OCI-LY7 (cell line): ENCODE data around the gene ALAS2. TPM values are rescaled to one million over a fixed set of nuclear protein-coding genes. Genes with fewer than 3 reads are reported as not detected.

Experiments used
- BruUV-seq: library from RNA; stranded (reverse); fragments of 400-500 nt; replicated peaks from 2 replicates; lab custom pipeline; 2021; lab: Mats Ljungman, UMichigan
- CTCF ChIA-PET: fragments of 300-600 bp; sonication (Branson Sonifier 250); formaldehyde crosslinking; loops from one replicate; lab custom pipeline; 2022; ENCODE audit warnings: antibody characterized with exemption; ENCODE audit not compliant: unreplicated experiment; lab: Charles Lee
- POLR2A ChIA-PET: fragments of 300-600 bp; sonication (Branson Sonifier 250); formaldehyde crosslinking; loops from one replicate; lab custom pipeline; 2022; ENCODE audit warnings: antibody characterized with exemption; lab: Charles Lee
- DNase-seq: peaks from one replicate; pipeline ENCODE4 v3.0.0-alpha.2; 2015; ENCODE audit warnings: low spot score
- H2AFZ ChIP-seq: fragments of 200-600 bp; sonication (generic), shearing (Covaris generic); 2 replicates; pipeline ENCODE4 v1.6.1; 2014; ENCODE audit warnings: mild to moderate bottlenecking, antibody characterized with exemption, low read length, moderate library complexity
- H3K27ac ChIP-seq: fragments of 200-600 bp; sonication (generic); 2 replicates; pipeline ENCODE4 v1.5.1; 2014; ENCODE audit warnings: mixed run types, low read depth, mild to moderate bottlenecking, moderate library complexity, low read length, inconsistent platforms; ENCODE audit not compliant: poor library complexity, severe bottlenecking
- H3K36me3 ChIP-seq: fragments of 200-600 bp; sonication (generic); 2 replicates; pipeline ENCODE4 v1.6.1; 2014; ENCODE audit warnings: mild to moderate bottlenecking, antibody characterized with exemption, low read length, moderate library complexity, mixed read lengths; ENCODE audit not compliant: insufficient read depth
- H3K4me1 ChIP-seq: fragments of 200-600 bp; sonication (generic); 2 replicates; pipeline ENCODE4 v1.5.1; 2014; ENCODE audit warnings: mild to moderate bottlenecking, low read length; ENCODE audit not compliant: insufficient read depth, poor library complexity, severe bottlenecking
- H3K4me2 ChIP-seq: fragments of 200-600 bp; sonication (generic); 2 replicates; pipeline ENCODE4 v1.6.1; 2014; ENCODE audit warnings: mild to moderate bottlenecking, low read length
- H3K4me3 ChIP-seq: fragments of 200-600 bp; sonication (generic); 2 replicates; pipeline ENCODE4 v1.5.1; 2014; ENCODE audit warnings: mild to moderate bottlenecking, low read depth, low read length; ENCODE audit not compliant: poor library complexity, severe bottlenecking
- H3K79me2 ChIP-seq: fragments of 200-600 bp; sonication (generic); 2 replicates; pipeline ENCODE4 v1.6.1; 2016; ENCODE audit warnings: low read depth, mild to moderate bottlenecking, low read length, moderate library complexity, mixed read lengths; ENCODE audit not compliant: insufficient read depth
- H3K9me2 ChIP-seq: fragments of 200-600 bp; sonication (generic); 2 replicates; pipeline ENCODE4 v1.6.1; 2016; ENCODE audit warnings: mild to moderate bottlenecking, low read length, mixed read lengths; ENCODE audit not compliant: insufficient read depth
- H3K9me3 ChIP-seq: fragments of 200-600 bp; sonication (generic); 2 replicates; pipeline ENCODE4 v1.6.1; 2014; ENCODE audit warnings: mild to moderate bottlenecking, mixed run types, low read length, mixed read lengths
- H4K20me1 ChIP-seq: fragments of 200-600 bp; sonication (generic); 2 replicates; pipeline ENCODE4 v1.6.1; 2014; ENCODE audit warnings: mild to moderate bottlenecking, antibody characterized with exemption, low read length, moderate library complexity, mixed read lengths; ENCODE audit not compliant: insufficient read depth
- EZH2phosphoT487 ChIP-seq: fragments of 200-600 bp; sonication (generic); IDR thresholded peaks from 2 replicates; pipeline ENCODE4 v1.6.1; 2018; ENCODE audit warnings: low read depth, borderline replicate concordance, mild to moderate bottlenecking, mixed run types, antibody characterized with exemption, low read length, moderate library complexity, mixed read lengths
- intact Hi-C: fragments of 100-400 bp; cut with micrococcal nuclease; formaldehyde crosslinking; loops from one replicate; pipeline ENCODE4 v1.10.0; 2022; ENCODE audit not compliant: unreplicated experiment
- total RNA-seq, 2 experiments: library from RNA; depleted of rRNA in 1 of 2; stranded (reverse); fragments of >200 nt in 1 of 2; shearing (Covaris generic) in 1 of 2; gene quantifications; 2 replicates each; pipeline ENCODE4 v1.2.3, GENCODE V29; 2014 to 2022
- TF ChIP-seq, protein P1 (sequence below): fragments of 200-600 bp; sonication (generic); conservative IDR thresholded peaks from 2 replicates; pipeline ENCODE4 v1.5.1; 2014; ENCODE audit warnings: mild to moderate bottlenecking, antibody characterized with exemption, low read length, moderate library complexity, mixed read lengths

Gene ALAS2
- total RNA-seq, 2 experiments from 2014 or later, result not detected

DNA sequence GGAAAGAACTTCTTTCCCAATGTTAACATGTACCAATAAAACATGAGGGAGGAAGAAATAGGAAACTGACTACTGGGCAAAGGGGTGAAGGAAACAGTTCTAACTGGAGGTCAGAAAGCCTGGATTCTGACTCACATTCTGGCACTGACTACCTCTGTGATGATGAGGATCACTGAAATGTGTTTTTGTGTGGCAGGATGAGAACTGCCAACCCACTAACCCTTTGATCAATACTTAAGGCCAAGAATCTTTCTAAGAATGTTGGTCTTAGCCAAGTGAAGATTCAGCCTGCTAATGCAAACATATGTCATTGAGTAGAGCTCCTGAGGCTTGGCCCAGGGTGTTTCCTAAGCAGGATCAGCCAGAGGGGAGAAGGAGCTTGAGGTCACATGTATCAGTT lies 4.6 kb downstream of the ALAS2 start:
- no TSS peak for BruUV-seq
- CTCF ChIA-PET, result no interaction called here
- Histone ChIP-seq H3K79me2 (no peaks in the 10 kb centered on the region), H3K4me3 (no peak overlapping the region), H3K4me2 (no peak overlapping the region), H3K9me2 (no peaks in the 10 kb centered on the region), H3K27ac (no peak overlapping the region), H3K9me3 (no peaks in the 10 kb centered on the region), H3K4me1 (no peaks in the 10 kb centered on the region), H2AFZ (no peak overlapping the region), H4K20me1 (no peaks in the 10 kb centered on the region), H3K36me3 (no peaks in the 10 kb centered on the region)
- no peak for DNase-seq
- POLR2A ChIA-PET, result no interaction called here
- TF ChIP-seq EZH2phosphoT487, result no peak
- TF ChIP-seq, protein P1, sequence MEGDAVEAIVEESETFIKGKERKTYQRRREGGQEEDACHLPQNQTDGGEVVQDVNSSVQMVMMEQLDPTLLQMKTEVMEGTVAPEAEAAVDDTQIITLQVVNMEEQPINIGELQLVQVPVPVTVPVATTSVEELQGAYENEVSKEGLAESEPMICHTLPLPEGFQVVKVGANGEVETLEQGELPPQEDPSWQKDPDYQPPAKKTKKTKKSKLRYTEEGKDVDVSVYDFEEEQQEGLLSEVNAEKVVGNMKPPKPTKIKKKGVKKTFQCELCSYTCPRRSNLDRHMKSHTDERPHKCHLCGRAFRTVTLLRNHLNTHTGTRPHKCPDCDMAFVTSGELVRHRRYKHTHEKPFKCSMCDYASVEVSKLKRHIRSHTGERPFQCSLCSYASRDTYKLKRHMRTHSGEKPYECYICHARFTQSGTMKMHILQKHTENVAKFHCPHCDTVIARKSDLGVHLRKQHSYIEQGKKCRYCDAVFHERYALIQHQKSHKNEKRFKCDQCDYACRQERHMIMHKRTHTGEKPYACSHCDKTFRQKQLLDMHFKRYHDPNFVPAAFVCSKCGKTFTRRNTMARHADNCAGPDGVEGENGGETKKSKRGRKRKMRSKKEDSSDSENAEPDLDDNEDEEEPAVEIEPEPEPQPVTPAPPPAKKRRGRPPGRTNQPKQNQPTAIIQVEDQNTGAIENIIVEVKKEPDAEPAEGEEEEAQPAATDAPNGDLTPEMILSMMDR, result no peak
- intact Hi-C loops, result no loop called here

DNA sequence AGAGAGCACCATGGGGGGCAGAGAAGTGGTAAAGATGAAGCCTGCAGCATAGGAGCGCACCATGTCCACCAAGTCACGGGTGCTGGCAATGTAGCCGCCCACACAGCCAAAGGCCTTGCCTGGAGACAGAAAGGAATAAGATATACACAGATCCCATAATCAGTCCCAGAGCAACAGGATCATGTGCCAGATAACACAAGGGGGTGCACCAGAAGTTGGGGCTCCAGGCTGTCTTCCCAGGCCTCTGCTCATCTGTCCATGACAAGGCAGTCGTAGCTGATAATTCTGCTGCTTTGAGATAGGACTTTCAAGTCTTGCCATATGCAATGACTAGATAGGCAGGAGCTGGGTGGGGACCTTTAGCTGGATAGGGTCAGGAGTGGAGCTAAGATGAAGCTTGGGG lies 15.9 kb downstream of the ALAS2 start:
- no peaks in the 10 kb centered on the region for H3K36me3 ChIP-seq
- H3K27ac ChIP-seq, result no peak overlapping the region
- intact Hi-C loops, result no loop called here
- TF ChIP-seq, protein P1, result no peak
- no peak for TF ChIP-seq EZH2phosphoT487
- no peak overlapping the region for H3K4me3 ChIP-seq
- ChIA-PET CTCF (no interaction called here), POLR2A (no interaction called here)
- H3K9me3 ChIP-seq, result no peaks in the 10 kb centered on the region
- H3K4me2 ChIP-seq, result no peak overlapping the region
- no peak overlapping the region for H2AFZ ChIP-seq
- H3K79me2 ChIP-seq, result no peaks in the 10 kb centered on the region
- H4K20me1 ChIP-seq, result no peaks in the 10 kb centered on the region
- no TSS peak for BruUV-seq
- no peaks in the 10 kb centered on the region for H3K9me2 ChIP-seq
- H3K4me1 ChIP-seq, result no peaks in the 10 kb centered on the region
- DNase-seq, result no peak

DNA sequence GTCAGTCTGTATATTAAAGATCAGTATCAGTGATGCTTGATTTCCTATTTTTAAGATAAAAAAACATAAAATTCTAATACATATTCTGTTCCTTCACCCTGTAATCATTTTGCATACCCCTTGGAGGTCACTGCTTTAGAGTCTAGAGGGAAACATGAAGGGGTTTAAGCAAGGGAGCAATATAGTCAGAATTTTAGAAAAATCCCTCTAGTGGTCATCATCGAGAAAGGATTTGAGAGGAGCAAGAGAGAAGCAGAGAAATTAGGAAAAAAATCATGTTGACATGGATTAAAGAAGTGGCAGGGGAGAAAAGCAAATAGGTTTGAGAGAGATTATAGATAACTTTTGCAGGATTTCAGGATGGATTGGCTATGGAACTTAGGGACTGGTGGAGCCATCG lies 19.5 kb downstream of the ALAS2 start:
- BruUV-seq, result no TSS peak
- H3K9me2 ChIP-seq, result no peaks in the 10 kb centered on the region
- H2AFZ ChIP-seq, result no peak overlapping the region
- H3K4me2 ChIP-seq, result no peak overlapping the region
- POLR2A ChIA-PET, result interaction anchor here (0.9 to 2.3 kb wide), 2 partner anchors 11 to 321 kb away, joined by 3 to 7 read pairs; partner anchors contain the start of gene APEX2
- no peaks in the 10 kb centered on the region for H4K20me1 ChIP-seq
- TF ChIP-seq, protein P1, result peak; percentile 59
- TF ChIP-seq EZH2phosphoT487, result no peak
- intact Hi-C loops, result no loop called here
- H3K79me2 ChIP-seq, result no peaks in the 10 kb centered on the region
- H3K36me3 ChIP-seq, result peaks cover 12% of the 10 kb centered on the region; the same call in 1 of the 2 replicates
- H3K9me3 ChIP-seq, result no peaks in the 10 kb centered on the region
- CTCF ChIA-PET, result no interaction called here
- no peak overlapping the region for H3K4me3 ChIP-seq
- H3K4me1 ChIP-seq, result no peaks in the 10 kb centered on the region
- DNase-seq, result peak; percentile 3
- no peak overlapping the region for H3K27ac ChIP-seq
